Measurements from ENCODE around the gene DNAI1.

The DNAI1 gene

GRCh38 chr9:34560599-34561214 is 102.1 kb downstream of the DNAI1 start:
- no peak for DNase-seq

- DNase-seq, result no peak
Observed at GRCh38 chr9:34562135-34562745, 103.6 kb downstream of the DNAI1 start.

GRCh38 chr9:34563262-34563661 is 104.7 kb downstream of the DNAI1 start:
- no peak for DNase-seq

GRCh38 chr9:34564617-34565016 is 106.0 kb downstream of the DNAI1 start:
- no peak for DNase-seq

GRCh38 chr9:34565856-34566255 is 107.3 kb downstream of the DNAI1 start:
- no peak for DNase-seq

- DNase-seq, result no peak
Observed at GRCh38 chr9:34566322-34566721, 107.7 kb downstream of the DNAI1 start.

- no peak for DNase-seq
Observed at GRCh38 chr9:34566972-34567371, 108.4 kb downstream of the DNAI1 start.

- DNase-seq, result no peak
Observed at GRCh38 chr9:34568133-34568532, 109.5 kb downstream of the DNAI1 start.

GRCh38 chr9:34568774-34569173 is 110.2 kb downstream of the DNAI1 start:
- no peak for DNase-seq

- DNase-seq, result no peak
Observed at GRCh38 chr9:34570376-34570775, 111.8 kb downstream of the DNAI1 start.
